ENCODE results near the gene AGMO. TPM values are rescaled to one million over a fixed set of nuclear protein-coding genes. Genes with fewer than 3 reads are reported as not detected.

The AGMO gene
- polyA plus RNA-seq, 1 donor (not counting 4 experiments of a cell fraction or from before 2014, with no cell fraction given) = not detected

GRCh38 chr7:15252181-15252580 lies 309.6 kb downstream of the AGMO start:
- no peaks in the 10 kb centered on the region for H3K4me1 ChIP-seq (ENCODE audit: control insufficient read depth, extremely low read depth, insufficient read depth, low read length)
- no peaks in the 10 kb centered on the region for H3K79me2 ChIP-seq (ENCODE audit: control insufficient read depth, insufficient read depth, low read length)
- no peak overlapping the region for H3K4me3 ChIP-seq (ENCODE audit: control insufficient read depth in 2 of 3, extremely low read depth in 1 of 3, insufficient read depth in 2 of 3, low read depth in 1 of 3, low read length in 3 of 3)
- dilution Hi-C loops (cut with MboI; ENCODE audit: extremely low pct_ligation_motif_present, low sequenced_read_pairs) = no loop called here
- DNase-seq (ENCODE audit: low read depth, low spot score) = no peak
- no peak overlapping the region for H3K4me2 ChIP-seq (ENCODE audit: control insufficient read depth, extremely low read depth, insufficient read depth, low read depth, low read length)
- H3K36me3 ChIP-seq (ENCODE audit: control insufficient read depth in 2 of 2, extremely low read depth in 1 of 2, insufficient read depth in 2 of 2, low read length in 2 of 2) = no peaks in the 10 kb centered on the region
- no peak overlapping the region for H3K9ac ChIP-seq (ENCODE audit: control insufficient read depth, extremely low read depth, insufficient read depth, low read length)
- no peaks in the 10 kb centered on the region for H4K20me1 ChIP-seq (ENCODE audit: control insufficient read depth, extremely low read depth, insufficient read depth, low read length)
- H3K9me1 ChIP-seq (ENCODE audit: control insufficient read depth, extremely low read depth, insufficient read depth, low read length) = no peaks in the 10 kb centered on the region
- no peak overlapping the region for H3K27ac ChIP-seq (ENCODE audit: control insufficient read depth, insufficient read depth, low read length)
- H3K9me3 ChIP-seq (ENCODE audit: control insufficient read depth, low read depth, low read length) = no peaks in the 10 kb centered on the region
- FAIRE-seq = no peak
- H2AFZ ChIP-seq (ENCODE audit: control insufficient read depth, low read length) = no peak overlapping the region
- H3K27me3 ChIP-seq (ENCODE audit: control insufficient read depth, extremely low read depth, insufficient read depth, low read length) = no peaks in the 10 kb centered on the region
- TF ChIP-seq CTCF (optimal IDR thresholded peaks at IDR 0.05 in 1 of 3, IDR thresholded peaks at IDR 0.05 in 1 of 3, conservative IDR thresholded peaks at IDR 0.05 in 1 of 3; ENCODE audit: extremely low read depth in 1 of 3, insufficient read depth in 2 of 3, low read length in 3 of 3) (no peak), EZH2 (IDR thresholded peaks at IDR 0.05; ENCODE audit: low read length) (no peak)

- TF ChIP-seq CTCF (optimal IDR thresholded peaks at IDR 0.05 in 1 of 3, IDR thresholded peaks at IDR 0.05 in 1 of 3, conservative IDR thresholded peaks at IDR 0.05 in 1 of 3; ENCODE audit: extremely low read depth in 1 of 3, insufficient read depth in 2 of 3, low read length in 3 of 3) (no peak), EZH2 (IDR thresholded peaks at IDR 0.05; ENCODE audit: low read length) (no peak)
- dilution Hi-C loops (cut with MboI; ENCODE audit: extremely low pct_ligation_motif_present, low sequenced_read_pairs) = no loop called here
- DNase-seq (ENCODE audit: low read depth, low spot score) (no peak), FAIRE-seq (no peak)
- Histone ChIP-seq H3K36me3 (ENCODE audit: control insufficient read depth in 2 of 2, extremely low read depth in 1 of 2, insufficient read depth in 2 of 2, low read length in 2 of 2) (no peaks in the 10 kb centered on the region), H3K4me2 (ENCODE audit: control insufficient read depth, extremely low read depth, insufficient read depth, low read depth, low read length) (no peak overlapping the region), H3K27me3 (ENCODE audit: control insufficient read depth, extremely low read depth, insufficient read depth, low read length) (no peaks in the 10 kb centered on the region), H3K27ac (ENCODE audit: control insufficient read depth, insufficient read depth, low read length) (no peak overlapping the region), H3K4me3 (ENCODE audit: control insufficient read depth in 2 of 3, extremely low read depth in 1 of 3, insufficient read depth in 2 of 3, low read depth in 1 of 3, low read length in 3 of 3) (no peak overlapping the region), H3K4me1 (ENCODE audit: control insufficient read depth, extremely low read depth, insufficient read depth, low read length) (no peaks in the 10 kb centered on the region), H3K79me2 (ENCODE audit: control insufficient read depth, insufficient read depth, low read length) (no peaks in the 10 kb centered on the region), H3K9ac (ENCODE audit: control insufficient read depth, extremely low read depth, insufficient read depth, low read length) (no peak overlapping the region), H2AFZ (ENCODE audit: control insufficient read depth, low read length) (no peak overlapping the region), H3K9me1 (ENCODE audit: control insufficient read depth, extremely low read depth, insufficient read depth, low read length) (no peaks in the 10 kb centered on the region), H3K9me3 (ENCODE audit: control insufficient read depth, low read depth, low read length) (no peaks in the 10 kb centered on the region), H4K20me1 (ENCODE audit: control insufficient read depth, extremely low read depth, insufficient read depth, low read length) (no peaks in the 10 kb centered on the region)
Measured at GRCh38 chr7:15248514-15248913, 313.3 kb downstream of the AGMO start.

All from keratinocyte (primary cell).